K562 (cell line): Measurements from ENCODE around the gene IRAG1. TPM values are rescaled to one million over a fixed set of nuclear protein-coding genes. Genes with fewer than 3 reads are reported as not detected.

Source experiments
- CSDE1 ChIP-seq, 2 experiments: fragments of 450-650 bp; IDR thresholded peaks; 2 replicates each; pipeline ENCODE4 v1.6.1; 2016; ENCODE audit warnings: mild to moderate bottlenecking in 1 of 2
- EP300 ChIP-seq: IDR thresholded peaks from 2 replicates; pipeline ENCODE4 v1.6.1; 2012; ENCODE audit warnings: low read length, improper control_type of control experiment
- FOXA3 ChIP-seq, 2 experiments: fragments of 450-650 bp in 1 of 2; sonication (generic) in 1 of 2; formaldehyde crosslinking; IDR thresholded peaks in 1 of 2; conservative IDR thresholded peaks in 1 of 2; 2 replicates each; pipeline versions ENCODE4 v1.4.0 to v1.8.0; 2020 to 2022; ENCODE audit warnings: mild to moderate bottlenecking in 2 of 2, missing genetic modification reagents in 1 of 2
- FOXJ2 ChIP-seq: fragments of 200-800 bp; sonication (Bioruptor generic); IDR thresholded peaks from 2 replicates; pipeline ENCODE4 v1.6.1; 2016; ENCODE audit warnings: missing genetic modification characterization, missing compliant biosample characterization
- GTF2F1 ChIP-seq: IDR thresholded peaks from 2 replicates; pipeline ENCODE4 v1.6.1; 2011; ENCODE audit warnings: low read depth, low read length, improper control_type of control experiment
- MTF1 ChIP-seq: fragments of 250-450 bp; sonication (Bioruptor Pico); IDR thresholded peaks from 2 replicates; pipeline ENCODE4 v1.9.0; 2021; ENCODE audit warnings: moderate library complexity, mild to moderate bottlenecking, inconsistent platforms, borderline replicate concordance
- SP1 ChIP-seq: sonication (generic); formaldehyde crosslinking; IDR thresholded peaks from 2 replicates; pipeline ENCODE4 v1.8.1; 2022; ENCODE audit warnings: mild to moderate bottlenecking, missing genetic modification reagents
- U2AF1 ChIP-seq: fragments of 200-400 bp; formaldehyde crosslinking; optimal IDR thresholded peaks from 2 replicates; pipeline ENCODE3; 2017; ENCODE audit warnings: mild to moderate bottlenecking, low read depth, low read length, moderate library complexity
- ZBTB26 ChIP-seq: fragments of 450-650 bp; formaldehyde crosslinking; IDR thresholded peaks from 2 replicates; pipeline ENCODE4 v1.4.0; 2022; ENCODE audit warnings: missing genetic modification characterization
- ZFP91 ChIP-seq: sonication (generic); formaldehyde crosslinking; IDR thresholded peaks from 2 replicates; pipeline ENCODE4 v1.8.0; 2022; ENCODE audit warnings: mild to moderate bottlenecking, missing genetic modification reagents
- ZNF175 ChIP-seq: fragments of 200-800 bp; sonication (Bioruptor generic); IDR thresholded peaks from 2 replicates; pipeline ENCODE4 v1.6.1; 2016; ENCODE audit warnings: low read depth, mild to moderate bottlenecking, missing genetic modification characterization, missing compliant biosample characterization
- ZNF197 ChIP-seq: fragments of 200-800 bp; sonication (Bioruptor generic); IDR thresholded peaks from 2 replicates; pipeline ENCODE4 v1.6.1; 2016; ENCODE audit warnings: low read depth, missing genetic modification characterization, missing compliant biosample characterization
- polyA plus RNA-seq, 8 experiments: library from polyadenylated mRNA; depleted of rRNA in 4 of 8; stranded (reverse) in 5 of 8; unstranded in 3 of 8; fragments of >200 nt; fragmentation: Nextera tagmentation in 2 of 8; fragmentation: Illumina TruSeq in 1 of 8; extraction: Ambion mirVana in 2 of 8; extraction: Trizol in 1 of 8; gene quantifications; 2 replicates each; pipeline versions ENCODE4 v1.2.1 to v1.2.3, GENCODE V29; 2011 to 2014; ENCODE audit warnings: inconsistent platforms in 1 of 8, missing spikeins in 1 of 8
- total RNA-seq, 7 experiments: library from RNA; depleted of rRNA in 6 of 7; stranded (reverse); fragments of >200 nt in 6 of 7; fragmentation: Illumina TruSeq in 2 of 7; extraction: Trizol in 2 of 7; gene quantifications; 2 replicates each; pipeline versions ENCODE4 v1.2.1 to v1.2.3, GENCODE V29; 2011 to 2021; ENCODE audit warnings: low replicate concordance in 1 of 7
- TF ChIP-seq, protein P1 (sequence below): sonication (generic); formaldehyde crosslinking; IDR thresholded peaks from 2 replicates; pipeline ENCODE4 v1.8.0; 2023; ENCODE audit warnings: mild to moderate bottlenecking, missing genetic modification reagents
- TF ChIP-seq, protein P2 (sequence below): fragments of 250-450 bp; sonication (Bioruptor Pico); IDR thresholded peaks from 2 replicates; pipeline ENCODE4 v1.8.0; 2021; ENCODE audit warnings: moderate library complexity, mild to moderate bottlenecking, inconsistent platforms

IRAG1 gene
- total and polyA plus RNA-seq, 9 of the 15 experiments (the other 6 are each of a cell fraction or from before 2014, with no cell fraction given): 0.01 to 0.22 (median 0.09) TPM; not detected in 1

- TF ChIP-seq ZBTB26: no peak
- TF ChIP-seq EP300: peak; percentile 81
- TF ChIP-seq GTF2F1: no peak
- TF ChIP-seq U2AF1: no peak
- TF ChIP-seq FOXA3 (CRISPR knock-in tag; conservative IDR thresholded peaks at IDR 0.05 in 1 of 2, IDR thresholded peaks at IDR 0.05 in 1 of 2): peak in 1 of 2 experiments; percentile 85; a peak in 2 of 4 replicates
- TF ChIP-seq CSDE1 (IDR thresholded peaks at IDR 0.05): no peak
- no peak for TF ChIP-seq ZNF175
- no peak for TF ChIP-seq MTF1 (CRISPR knock-in tag)
- TF ChIP-seq, protein P1, sequence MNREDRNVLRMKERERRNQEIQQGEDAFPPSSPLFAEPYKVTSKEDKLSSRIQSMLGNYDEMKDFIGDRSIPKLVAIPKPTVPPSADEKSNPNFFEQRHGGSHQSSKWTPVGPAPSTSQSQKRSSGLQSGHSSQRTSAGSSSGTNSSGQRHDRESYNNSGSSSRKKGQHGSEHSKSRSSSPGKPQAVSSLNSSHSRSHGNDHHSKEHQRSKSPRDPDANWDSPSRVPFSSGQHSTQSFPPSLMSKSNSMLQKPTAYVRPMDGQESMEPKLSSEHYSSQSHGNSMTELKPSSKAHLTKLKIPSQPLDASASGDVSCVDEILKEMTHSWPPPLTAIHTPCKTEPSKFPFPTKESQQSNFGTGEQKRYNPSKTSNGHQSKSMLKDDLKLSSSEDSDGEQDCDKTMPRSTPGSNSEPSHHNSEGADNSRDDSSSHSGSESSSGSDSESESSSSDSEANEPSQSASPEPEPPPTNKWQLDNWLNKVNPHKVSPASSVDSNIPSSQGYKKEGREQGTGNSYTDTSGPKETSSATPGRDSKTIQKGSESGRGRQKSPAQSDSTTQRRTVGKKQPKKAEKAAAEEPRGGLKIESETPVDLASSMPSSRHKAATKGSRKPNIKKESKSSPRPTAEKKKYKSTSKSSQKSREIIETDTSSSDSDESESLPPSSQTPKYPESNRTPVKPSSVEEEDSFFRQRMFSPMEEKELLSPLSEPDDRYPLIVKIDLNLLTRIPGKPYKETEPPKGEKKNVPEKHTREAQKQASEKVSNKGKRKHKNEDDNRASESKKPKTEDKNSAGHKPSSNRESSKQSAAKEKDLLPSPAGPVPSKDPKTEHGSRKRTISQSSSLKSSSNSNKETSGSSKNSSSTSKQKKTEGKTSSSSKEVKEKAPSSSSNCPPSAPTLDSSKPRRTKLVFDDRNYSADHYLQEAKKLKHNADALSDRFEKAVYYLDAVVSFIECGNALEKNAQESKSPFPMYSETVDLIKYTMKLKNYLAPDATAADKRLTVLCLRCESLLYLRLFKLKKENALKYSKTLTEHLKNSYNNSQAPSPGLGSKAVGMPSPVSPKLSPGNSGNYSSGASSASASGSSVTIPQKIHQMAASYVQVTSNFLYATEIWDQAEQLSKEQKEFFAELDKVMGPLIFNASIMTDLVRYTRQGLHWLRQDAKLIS (CRISPR knock-in tag): no peak
- TF ChIP-seq SP1: no peak
- TF ChIP-seq ZNF197 (CRISPR knock-in tag): peak; percentile 83; the same call in 1 of the 2 replicates
- no peak for TF ChIP-seq ZFP91
- TF ChIP-seq FOXJ2: peak; percentile 52; the same call in 1 of the 2 replicates
- TF ChIP-seq, protein P2, sequence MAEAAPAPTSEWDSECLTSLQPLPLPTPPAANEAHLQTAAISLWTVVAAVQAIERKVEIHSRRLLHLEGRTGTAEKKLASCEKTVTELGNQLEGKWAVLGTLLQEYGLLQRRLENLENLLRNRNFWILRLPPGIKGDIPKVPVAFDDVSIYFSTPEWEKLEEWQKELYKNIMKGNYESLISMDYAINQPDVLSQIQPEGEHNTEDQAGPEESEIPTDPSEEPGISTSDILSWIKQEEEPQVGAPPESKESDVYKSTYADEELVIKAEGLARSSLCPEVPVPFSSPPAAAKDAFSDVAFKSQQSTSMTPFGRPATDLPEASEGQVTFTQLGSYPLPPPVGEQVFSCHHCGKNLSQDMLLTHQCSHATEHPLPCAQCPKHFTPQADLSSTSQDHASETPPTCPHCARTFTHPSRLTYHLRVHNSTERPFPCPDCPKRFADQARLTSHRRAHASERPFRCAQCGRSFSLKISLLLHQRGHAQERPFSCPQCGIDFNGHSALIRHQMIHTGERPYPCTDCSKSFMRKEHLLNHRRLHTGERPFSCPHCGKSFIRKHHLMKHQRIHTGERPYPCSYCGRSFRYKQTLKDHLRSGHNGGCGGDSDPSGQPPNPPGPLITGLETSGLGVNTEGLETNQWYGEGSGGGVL: no peak
Measured at GRCh38 chr11:10742460-10743208, 49.1 kb upstream of the IRAG1 start (continued).
